ENCODE data around the gene LLCFC1.

- TF ChIP-seq, protein P1, sequence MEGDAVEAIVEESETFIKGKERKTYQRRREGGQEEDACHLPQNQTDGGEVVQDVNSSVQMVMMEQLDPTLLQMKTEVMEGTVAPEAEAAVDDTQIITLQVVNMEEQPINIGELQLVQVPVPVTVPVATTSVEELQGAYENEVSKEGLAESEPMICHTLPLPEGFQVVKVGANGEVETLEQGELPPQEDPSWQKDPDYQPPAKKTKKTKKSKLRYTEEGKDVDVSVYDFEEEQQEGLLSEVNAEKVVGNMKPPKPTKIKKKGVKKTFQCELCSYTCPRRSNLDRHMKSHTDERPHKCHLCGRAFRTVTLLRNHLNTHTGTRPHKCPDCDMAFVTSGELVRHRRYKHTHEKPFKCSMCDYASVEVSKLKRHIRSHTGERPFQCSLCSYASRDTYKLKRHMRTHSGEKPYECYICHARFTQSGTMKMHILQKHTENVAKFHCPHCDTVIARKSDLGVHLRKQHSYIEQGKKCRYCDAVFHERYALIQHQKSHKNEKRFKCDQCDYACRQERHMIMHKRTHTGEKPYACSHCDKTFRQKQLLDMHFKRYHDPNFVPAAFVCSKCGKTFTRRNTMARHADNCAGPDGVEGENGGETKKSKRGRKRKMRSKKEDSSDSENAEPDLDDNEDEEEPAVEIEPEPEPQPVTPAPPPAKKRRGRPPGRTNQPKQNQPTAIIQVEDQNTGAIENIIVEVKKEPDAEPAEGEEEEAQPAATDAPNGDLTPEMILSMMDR (IDR thresholded peaks at IDR 0.05) = no peak
- no peak for TF ChIP-seq EP300 (IDR thresholded peaks at IDR 0.05)
- TF ChIP-seq POLR2A (IDR thresholded peaks at IDR 0.05) = no peak
- TF ChIP-seq POLR2AphosphoS5 (IDR thresholded peaks at IDR 0.05) = no peak
Measured at GRCh38 chr7:142940966-142941535, 1.8 kb downstream of the LLCFC1 start.

Measured in sigmoid colon (tissue), 4 donors.